Astrocyte of the spinal cord (primary cell): Measurements from ENCODE around the gene SLCO4A1.
A peak's percentile ranks its signal among the peaks of the same experiment; 100 is the strongest.

Source experiments
- DNase-seq: peaks from one replicate; pipeline ENCODE4 v3.0.0; 2011; ENCODE audit warnings: low read depth, low spot score
- H3K4me3 ChIP-seq: 2 replicates; pipeline ENCODE4 v1.5.1; 2011; ENCODE audit warnings: low read depth, mild to moderate bottlenecking, low read length, moderate library complexity
- in situ Hi-C: cut with HindIII; loops from 2 replicates; pipeline ENCODE4 v1.10.0; 2017; ENCODE audit warnings: low sequenced_read_pairs
- TF ChIP-seq, protein P1 (sequence below): IDR thresholded peaks from 2 replicates; pipeline ENCODE4 v1.5.1; 2012; ENCODE audit warnings: low read depth, mild to moderate bottlenecking, low read length, inconsistent platforms

The SLCO4A1 gene

GRCh38 chr20:62699741-62700140, 57.4 kb downstream of the SLCO4A1 start:
- no peak for DNase-seq
- in situ Hi-C loops: no loop called here
- TF ChIP-seq, protein P1, sequence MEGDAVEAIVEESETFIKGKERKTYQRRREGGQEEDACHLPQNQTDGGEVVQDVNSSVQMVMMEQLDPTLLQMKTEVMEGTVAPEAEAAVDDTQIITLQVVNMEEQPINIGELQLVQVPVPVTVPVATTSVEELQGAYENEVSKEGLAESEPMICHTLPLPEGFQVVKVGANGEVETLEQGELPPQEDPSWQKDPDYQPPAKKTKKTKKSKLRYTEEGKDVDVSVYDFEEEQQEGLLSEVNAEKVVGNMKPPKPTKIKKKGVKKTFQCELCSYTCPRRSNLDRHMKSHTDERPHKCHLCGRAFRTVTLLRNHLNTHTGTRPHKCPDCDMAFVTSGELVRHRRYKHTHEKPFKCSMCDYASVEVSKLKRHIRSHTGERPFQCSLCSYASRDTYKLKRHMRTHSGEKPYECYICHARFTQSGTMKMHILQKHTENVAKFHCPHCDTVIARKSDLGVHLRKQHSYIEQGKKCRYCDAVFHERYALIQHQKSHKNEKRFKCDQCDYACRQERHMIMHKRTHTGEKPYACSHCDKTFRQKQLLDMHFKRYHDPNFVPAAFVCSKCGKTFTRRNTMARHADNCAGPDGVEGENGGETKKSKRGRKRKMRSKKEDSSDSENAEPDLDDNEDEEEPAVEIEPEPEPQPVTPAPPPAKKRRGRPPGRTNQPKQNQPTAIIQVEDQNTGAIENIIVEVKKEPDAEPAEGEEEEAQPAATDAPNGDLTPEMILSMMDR: no peak
- no peak overlapping the region for H3K4me3 ChIP-seq

- TF ChIP-seq, protein P1: no peak
- in situ Hi-C loops: no loop called here
- H3K4me3 ChIP-seq: no peak overlapping the region
- no peak for DNase-seq
Measured at GRCh38 chr20:62700261-62700930, 58.1 kb downstream of the SLCO4A1 start.

DNA sequence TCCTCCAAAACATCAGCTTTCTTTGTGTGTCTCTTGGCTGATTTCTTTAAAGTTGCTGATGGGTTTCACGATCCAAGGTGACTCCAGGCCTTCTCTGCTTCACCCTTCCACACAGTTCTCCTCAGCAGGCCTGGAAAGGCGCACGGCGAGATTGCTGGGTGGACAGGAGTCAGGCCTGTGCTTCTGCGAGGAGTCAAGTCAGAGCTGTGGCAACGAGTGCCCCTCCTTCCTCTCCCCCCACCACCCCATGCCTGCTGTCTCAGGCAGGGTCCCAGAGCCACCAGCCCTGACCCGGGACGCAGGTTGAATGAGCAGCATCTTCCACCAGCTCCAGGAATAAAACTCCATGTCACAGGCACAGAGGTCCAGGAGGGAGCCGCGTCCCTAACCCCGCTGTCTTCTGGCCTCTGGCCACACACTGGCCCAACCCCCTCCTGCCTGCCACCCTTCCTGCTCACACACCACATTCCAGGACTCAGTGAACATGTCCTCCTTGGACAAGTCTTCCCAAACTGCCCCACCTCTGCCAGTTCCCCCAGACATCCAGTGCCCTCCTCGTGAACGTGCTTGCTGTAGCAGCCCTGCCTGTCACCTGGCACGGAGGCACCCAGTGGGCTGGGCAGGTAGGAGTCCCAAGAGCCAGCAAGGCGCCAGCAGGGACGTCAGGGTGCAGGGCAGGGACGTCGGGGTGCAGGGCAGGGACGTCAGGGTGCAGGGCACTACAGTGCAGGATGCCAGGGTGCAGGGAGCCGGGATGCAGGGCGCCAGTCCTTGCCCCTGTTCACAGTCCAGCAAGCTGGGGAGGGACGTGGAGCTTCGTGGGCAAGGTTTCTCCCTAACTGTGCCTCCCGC, 59.1 kb downstream of the SLCO4A1 start:
- no peak overlapping the region for H3K4me3 ChIP-seq
- no peak for DNase-seq
- TF ChIP-seq, protein P1: no peak
- in situ Hi-C loops: no loop called here

- in situ Hi-C loops: no loop called here
- no peak for DNase-seq
- TF ChIP-seq, protein P1: no peak
- H3K4me3 ChIP-seq: no peak overlapping the region
Measured at GRCh38 chr20:62702013-62702300, 59.7 kb downstream of the SLCO4A1 start.

DNA sequence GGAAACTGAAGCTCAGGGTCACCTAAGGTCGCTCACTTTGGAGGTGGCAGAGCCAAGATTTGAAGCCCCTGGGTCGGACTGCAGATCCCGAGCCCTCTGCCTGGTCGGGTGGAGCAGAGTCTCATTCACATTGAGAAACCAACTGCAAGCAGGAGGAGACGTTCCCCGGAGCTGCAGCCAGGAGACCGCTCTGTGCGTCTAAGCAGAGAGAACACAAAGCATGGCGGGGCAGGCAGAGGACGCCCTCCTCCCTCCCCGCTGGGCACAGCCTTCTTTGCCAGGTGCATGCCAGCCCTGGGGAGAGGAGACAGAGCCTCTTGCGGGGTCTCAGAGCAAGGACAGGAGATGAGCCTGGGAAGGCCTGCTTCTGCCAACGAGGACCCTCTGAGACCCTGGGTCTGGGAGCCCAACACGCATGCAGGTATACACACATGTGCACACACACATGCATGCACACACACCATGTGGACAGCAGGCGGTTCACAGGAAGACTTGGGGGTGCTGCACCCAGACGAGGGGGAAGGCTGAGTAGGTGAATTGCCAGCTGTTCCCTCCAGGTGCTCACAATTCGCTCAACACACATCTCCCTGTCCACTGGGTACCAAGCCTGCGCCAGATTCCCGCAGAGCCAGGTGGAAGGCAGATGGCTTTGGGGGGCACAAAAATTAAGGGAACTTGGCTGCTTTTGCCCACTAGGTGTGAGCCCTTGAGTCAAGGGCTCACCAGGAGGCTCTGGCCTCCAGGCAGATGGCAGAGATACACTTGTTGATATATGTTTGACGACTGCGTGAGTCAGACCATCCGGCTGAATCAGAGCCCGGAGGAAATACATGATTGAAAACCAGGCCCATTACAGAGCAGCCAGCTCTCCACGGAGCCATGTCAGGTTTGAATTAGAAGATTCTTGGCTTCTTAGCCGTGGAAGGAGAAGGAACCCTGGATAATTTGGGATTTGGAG, 60.9 kb downstream of the SLCO4A1 start:
- TF ChIP-seq, protein P1: peak; percentile 19
- in situ Hi-C loops: no loop called here
- DNase-seq: peak; percentile 86
- no peak overlapping the region for H3K4me3 ChIP-seq

DNA sequence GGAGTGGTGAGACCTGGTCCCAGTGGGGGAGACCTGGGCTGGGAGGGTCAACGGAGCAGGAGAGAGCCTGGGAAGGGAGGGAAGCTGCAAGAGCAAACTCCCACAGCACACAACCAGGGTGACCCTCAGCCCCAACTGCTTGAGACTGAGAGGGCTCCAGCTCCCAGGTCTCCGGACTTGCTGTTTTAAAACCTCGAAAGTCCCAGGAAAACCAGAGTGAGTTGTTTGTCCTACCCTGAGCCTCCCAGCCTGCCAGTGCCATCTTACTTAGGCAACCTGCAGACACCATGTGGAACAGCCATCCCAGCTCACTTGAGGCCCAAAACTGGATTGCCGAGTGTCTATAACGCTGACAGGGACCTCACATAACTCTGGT, 61.5 kb downstream of the SLCO4A1 start:
- in situ Hi-C loops: no loop called here
- TF ChIP-seq, protein P1: no peak
- H3K4me3 ChIP-seq: no peak overlapping the region
- peak; percentile 3 for DNase-seq
